D721Med (cell line): Measurements from ENCODE around the gene KCTD7.

ENCODE experiments used
- DNase-seq: peaks from one replicate; pipeline ENCODE4 v3.0.0; 2011; ENCODE audit warnings: low spot score; ENCODE audit not compliant: insufficient read length
- FAIRE-seq: peaks from 2 replicates; lab custom pipeline; 2011; peaks lifted over from hg19 to GRCh38; lab: Jason Lieb, UNC
- TF ChIP-seq, protein P1 (sequence below): IDR thresholded peaks from 2 replicates; pipeline ENCODE4 v1.5.1; 2012; ENCODE audit warnings: mild to moderate bottlenecking, control low read depth; ENCODE audit not compliant: insufficient read depth; ENCODE audit errors: missing control alignments

Gene KCTD7

DNA sequence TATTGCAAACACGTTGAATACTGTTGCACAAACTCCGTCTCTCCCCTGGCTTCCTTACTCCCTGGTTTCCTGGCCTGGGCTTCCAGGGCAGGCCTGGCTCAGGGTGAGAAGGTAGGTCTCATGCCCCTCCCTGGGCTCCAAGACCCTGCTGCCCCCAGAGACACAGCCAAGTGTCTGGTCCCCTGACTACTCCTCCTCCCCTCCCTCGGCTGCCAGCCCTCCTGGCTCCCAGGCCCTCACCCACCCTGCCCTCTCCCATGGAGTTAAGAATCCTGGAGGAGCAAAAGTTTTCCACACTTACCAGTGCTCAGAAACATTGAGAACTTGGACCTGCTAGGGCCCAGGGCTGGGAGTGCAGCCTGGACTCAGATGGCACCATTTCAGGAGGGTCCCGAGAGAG, 64.7 kb downstream of the KCTD7 start:
- TF ChIP-seq, protein P1, sequence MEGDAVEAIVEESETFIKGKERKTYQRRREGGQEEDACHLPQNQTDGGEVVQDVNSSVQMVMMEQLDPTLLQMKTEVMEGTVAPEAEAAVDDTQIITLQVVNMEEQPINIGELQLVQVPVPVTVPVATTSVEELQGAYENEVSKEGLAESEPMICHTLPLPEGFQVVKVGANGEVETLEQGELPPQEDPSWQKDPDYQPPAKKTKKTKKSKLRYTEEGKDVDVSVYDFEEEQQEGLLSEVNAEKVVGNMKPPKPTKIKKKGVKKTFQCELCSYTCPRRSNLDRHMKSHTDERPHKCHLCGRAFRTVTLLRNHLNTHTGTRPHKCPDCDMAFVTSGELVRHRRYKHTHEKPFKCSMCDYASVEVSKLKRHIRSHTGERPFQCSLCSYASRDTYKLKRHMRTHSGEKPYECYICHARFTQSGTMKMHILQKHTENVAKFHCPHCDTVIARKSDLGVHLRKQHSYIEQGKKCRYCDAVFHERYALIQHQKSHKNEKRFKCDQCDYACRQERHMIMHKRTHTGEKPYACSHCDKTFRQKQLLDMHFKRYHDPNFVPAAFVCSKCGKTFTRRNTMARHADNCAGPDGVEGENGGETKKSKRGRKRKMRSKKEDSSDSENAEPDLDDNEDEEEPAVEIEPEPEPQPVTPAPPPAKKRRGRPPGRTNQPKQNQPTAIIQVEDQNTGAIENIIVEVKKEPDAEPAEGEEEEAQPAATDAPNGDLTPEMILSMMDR: no peak
- DNase-seq (no peak), FAIRE-seq (no peak)
